Hepatocyte (in vitro differentiated cells): ENCODE results near the gene TMPRSS9. TPM values are rescaled to one million over a fixed set of nuclear protein-coding genes. Genes with fewer than 3 reads are reported as not detected.

Experiments
- DNase-seq: peaks from one replicate; pipeline ENCODE4 v3.0.0-alpha.2; 2016; ENCODE audit warnings: low spot score
- H2AFZ ChIP-seq: fragments of 200-600 bp; sonication (generic); 2 replicates; pipeline ENCODE4 v1.6.0; 2016; ENCODE audit warnings: antibody characterized with exemption, mild to moderate bottlenecking
- H3K27ac ChIP-seq: fragments of 200-600 bp; sonication (generic); 2 replicates; pipeline ENCODE4 v1.5.1; 2016; ENCODE audit warnings: mild to moderate bottlenecking
- H3K27me3 ChIP-seq: fragments of 200-600 bp; sonication (generic); 2 replicates; pipeline ENCODE4 v1.6.1; 2016
- H3K36me3 ChIP-seq: fragments of 200-600 bp; sonication (generic); replicated peaks from 2 replicates; pipeline ENCODE4 v1.5.1; 2016; ENCODE audit warnings: low read depth; ENCODE audit not compliant: insufficient read depth
- H3K4me1 ChIP-seq: fragments of 200-600 bp; sonication (generic); 2 replicates; pipeline ENCODE4 v1.5.1; 2016; ENCODE audit warnings: mild to moderate bottlenecking, moderate library complexity; ENCODE audit not compliant: insufficient read depth
- H3K4me2 ChIP-seq: fragments of 200-600 bp; sonication (generic); 2 replicates; pipeline ENCODE4 v1.6.0; 2016
- H3K4me3 ChIP-seq: fragments of 200-600 bp; sonication (generic); 2 replicates; pipeline ENCODE4 v1.5.1; 2016; ENCODE audit warnings: mild to moderate bottlenecking
- H3K79me2 ChIP-seq: fragments of 200-600 bp; sonication (generic); 2 replicates; pipeline ENCODE4 v1.6.0; 2017; ENCODE audit warnings: mild to moderate bottlenecking
- H3K9me2 ChIP-seq: fragments of 200-600 bp; sonication (generic); replicated peaks from 2 replicates; pipeline ENCODE4 v1.6.0; 2017; ENCODE audit warnings: mild to moderate bottlenecking; ENCODE audit not compliant: insufficient read depth
- H3K9me3 ChIP-seq: fragments of 200-600 bp; sonication (generic); 2 replicates; pipeline ENCODE4 v1.5.1; 2016; ENCODE audit warnings: low read depth, mild to moderate bottlenecking
- H4K20me1 ChIP-seq: fragments of 200-600 bp; sonication (generic); 2 replicates; pipeline ENCODE4 v1.6.0; 2016; ENCODE audit warnings: mild to moderate bottlenecking; ENCODE audit not compliant: insufficient read depth, poor library complexity, severe bottlenecking
- CTCF ChIP-seq: fragments of 200-600 bp; sonication (generic); IDR thresholded peaks from 2 replicates; pipeline ENCODE4 v1.5.1; 2016; ENCODE audit warnings: antibody characterized with exemption, mild to moderate bottlenecking; ENCODE audit not compliant: poor library complexity
- EZH2 ChIP-seq: fragments of 200-600 bp; sonication (generic); IDR thresholded peaks from 2 replicates; pipeline ENCODE4 v1.6.1; 2016; ENCODE audit warnings: antibody characterized with exemption, mild to moderate bottlenecking, borderline replicate concordance
- EZH2phosphoT487 ChIP-seq: fragments of 200-600 bp; sonication (generic); IDR thresholded peaks from one replicate; pipeline ENCODE4 v1.6.1; 2018; ENCODE audit warnings: antibody characterized with exemption, mild to moderate bottlenecking, low read depth, moderate library complexity; ENCODE audit not compliant: unreplicated experiment, severe bottlenecking
- WGBS: methylation state at CpG from one replicate; pipeline ENCODE4 v1.1.6; 2016; ENCODE audit warnings: low lambda C conversion rate; ENCODE audit errors: missing lambda C conversion rate; 5-methylcytosine and 5-hydroxymethylcytosine counted together
- polyA plus RNA-seq: library from polyadenylated mRNA; unstranded; fragments of >200 nt; fragmentation: Nextera tagmentation; extraction: Ambion mirVana; gene quantifications from 2 replicates; pipeline ENCODE4 v1.2.1, GENCODE V29; 2016
- total RNA-seq: library from RNA; depleted of rRNA; stranded (reverse); fragments of >200 nt; gene quantifications from 2 replicates; pipeline ENCODE4 v1.2.3, GENCODE V29; 2014

Gene TMPRSS9
- total RNA-seq (0.23 TPM in 1 of 2 replicates, not detected in the other), polyA plus RNA-seq (not detected in 2 replicates)

- H3K4me3 ChIP-seq = no peak within 1 kb of the TSS
- no peaks in the 10 kb centered on the region for H3K9me2 ChIP-seq
- no peaks in the 10 kb centered on the region for H3K4me1 ChIP-seq
- TF ChIP-seq CTCF = no peak
- TF ChIP-seq EZH2 = no peak
- TF ChIP-seq EZH2phosphoT487 = no peak
- H3K27me3 ChIP-seq = peaks cover 15% of the 10 kb centered on the region
- H4K20me1 ChIP-seq = no peaks in the 10 kb centered on the region
- no peaks in the 10 kb centered on the region for H3K9me3 ChIP-seq
- 84% methylated on average over 12 of the region's 44 CpGs for WGBS
- no peaks in the 10 kb centered on the region for H3K36me3 ChIP-seq
- no peak for DNase-seq
- no peak within 1 kb of the TSS for H2AFZ ChIP-seq
- H3K79me2 ChIP-seq = no peaks in the 10 kb centered on the region
- H3K4me2 ChIP-seq = no peak within 1 kb of the TSS
- no peak within 1 kb of the TSS for H3K27ac ChIP-seq
These were observed at the start of gene TMPRSS9 for GRCh38 chr19:2359992-2360685. Gene TMPRSS9, plus strand, starts transcription at chr19:2360265. Its CDS starts 29,521 bp downstream, at chr19:2389786.

GRCh38 chr19:2311093-2311492 lies 49.0 kb upstream of the TMPRSS9 start:
- Histone ChIP-seq H3K4me1 (no peaks in the 10 kb centered on the region), H3K79me2 (no peaks in the 10 kb centered on the region), H3K27ac (no peak overlapping the region), H3K4me2 (no peak overlapping the region), H2AFZ (no peak overlapping the region), H3K9me3 (no peaks in the 10 kb centered on the region), H3K9me2 (no peaks in the 10 kb centered on the region), H3K27me3 (peaks cover 22% of the 10 kb centered on the region), H4K20me1 (no peaks in the 10 kb centered on the region), H3K4me3 (no peak overlapping the region), H3K36me3 (no peaks in the 10 kb centered on the region)
- WGBS = 97% methylated on average over 4 of the region's 4 CpGs
- DNase-seq = no peak
- TF ChIP-seq EZH2 = no peak
- no peak for TF ChIP-seq EZH2phosphoT487
- no peak for TF ChIP-seq CTCF

GRCh38 chr19:2312820-2313501 lies 47.1 kb upstream of the TMPRSS9 start:
- H3K9me3 ChIP-seq = no peaks in the 10 kb centered on the region
- 58% methylated on average over 26 of the region's 28 CpGs for WGBS
- no peak overlapping the region for H3K4me2 ChIP-seq
- no peak overlapping the region for H2AFZ ChIP-seq
- TF ChIP-seq EZH2 (no peak), CTCF (no peak), EZH2phosphoT487 (no peak)
- no peaks in the 10 kb centered on the region for H3K36me3 ChIP-seq
- no peak for DNase-seq
- no peaks in the 10 kb centered on the region for H4K20me1 ChIP-seq
- H3K27me3 ChIP-seq = peaks cover 11% of the 10 kb centered on the region
- no peaks in the 10 kb centered on the region for H3K9me2 ChIP-seq
- no peak overlapping the region for H3K27ac ChIP-seq
- H3K4me3 ChIP-seq = no peak overlapping the region
- H3K4me1 ChIP-seq = no peaks in the 10 kb centered on the region
- H3K79me2 ChIP-seq = no peaks in the 10 kb centered on the region
